ENCODE measurements around the gene SLC37A4. TPM values are rescaled to one million over a fixed set of nuclear protein-coding genes. Genes with fewer than 3 reads are reported as not detected.

The SLC37A4 gene
- polyA plus RNA-seq, 1 of the 3 experiments (the other 2 are of a cell fraction): 21.8 TPM

DNA sequence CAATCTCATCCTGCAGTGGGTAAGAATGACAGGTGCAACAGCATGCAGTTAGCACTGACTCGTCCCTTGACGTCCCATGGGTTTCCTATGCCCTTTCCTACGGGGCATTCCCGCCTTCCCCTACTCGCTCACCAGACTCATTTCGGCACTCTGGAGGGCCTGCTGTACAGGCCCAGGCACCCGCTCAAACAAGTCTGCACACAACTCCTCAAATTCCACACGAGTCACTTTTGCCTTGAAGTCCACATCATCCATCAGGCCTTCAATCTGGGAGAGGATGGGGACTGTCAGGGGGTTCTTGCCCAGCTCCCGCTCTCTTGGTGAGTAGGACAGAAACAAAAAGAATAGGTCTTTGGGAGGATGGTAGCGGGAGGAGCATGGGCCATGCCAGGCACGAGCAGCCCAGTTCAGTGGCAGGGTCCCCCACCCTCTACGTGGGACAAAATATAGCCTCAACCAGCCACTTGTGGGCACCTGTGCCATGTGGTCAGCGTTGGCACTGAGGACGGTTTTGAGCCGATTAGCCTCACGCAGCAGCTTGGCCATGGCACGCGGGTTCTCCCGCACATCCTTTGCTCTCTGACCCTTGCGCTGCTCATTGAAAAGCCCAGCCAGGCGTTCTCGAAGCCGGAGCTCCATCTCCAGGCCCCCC is 21.6 kb upstream of the SLC37A4 start:
- no peak overlapping the region for H3K4me3 ChIP-seq (ENCODE audit: low read depth in 2 of 2, low read length in 1 of 2)
- H3K27me3 ChIP-seq (ENCODE audit: insufficient read depth): no peaks in the 10 kb centered on the region
- TF ChIP-seq MXI1 (IDR thresholded peaks at IDR 0.05; ENCODE audit: low read depth, low read length): no peak
- no peak for TF ChIP-seq TAF1 (IDR thresholded peaks at IDR 0.05; ENCODE audit: borderline replicate concordance, low read depth, low read length)
- TF ChIP-seq REST (IDR thresholded peaks at IDR 0.05; ENCODE audit: low read depth, low read length): no peak
- TF ChIP-seq PBX3 (IDR thresholded peaks at IDR 0.05): no peak
- TF ChIP-seq MEF2A (IDR thresholded peaks at IDR 0.05; ENCODE audit: borderline replicate concordance, low read depth): no peak
- TF ChIP-seq MAX (IDR thresholded peaks at IDR 0.05; ENCODE audit: low read depth): no peak
- TF ChIP-seq FOXJ3 (CRISPR knock-in tag; IDR thresholded peaks at IDR 0.05): no peak
- no peak for TF ChIP-seq RCOR1 (IDR thresholded peaks at IDR 0.05; ENCODE audit: low read length)
- no peak for TF ChIP-seq CHD2 (IDR thresholded peaks at IDR 0.05; ENCODE audit: low read length, partially characterized antibody)
- TF ChIP-seq NRF1 (IDR thresholded peaks at IDR 0.05; ENCODE audit: low read depth, low read length): no peak
- no peak for TF ChIP-seq USF2 (IDR thresholded peaks at IDR 0.05; ENCODE audit: borderline replicate concordance, low read depth, low read length)
- TF ChIP-seq, protein P1, sequence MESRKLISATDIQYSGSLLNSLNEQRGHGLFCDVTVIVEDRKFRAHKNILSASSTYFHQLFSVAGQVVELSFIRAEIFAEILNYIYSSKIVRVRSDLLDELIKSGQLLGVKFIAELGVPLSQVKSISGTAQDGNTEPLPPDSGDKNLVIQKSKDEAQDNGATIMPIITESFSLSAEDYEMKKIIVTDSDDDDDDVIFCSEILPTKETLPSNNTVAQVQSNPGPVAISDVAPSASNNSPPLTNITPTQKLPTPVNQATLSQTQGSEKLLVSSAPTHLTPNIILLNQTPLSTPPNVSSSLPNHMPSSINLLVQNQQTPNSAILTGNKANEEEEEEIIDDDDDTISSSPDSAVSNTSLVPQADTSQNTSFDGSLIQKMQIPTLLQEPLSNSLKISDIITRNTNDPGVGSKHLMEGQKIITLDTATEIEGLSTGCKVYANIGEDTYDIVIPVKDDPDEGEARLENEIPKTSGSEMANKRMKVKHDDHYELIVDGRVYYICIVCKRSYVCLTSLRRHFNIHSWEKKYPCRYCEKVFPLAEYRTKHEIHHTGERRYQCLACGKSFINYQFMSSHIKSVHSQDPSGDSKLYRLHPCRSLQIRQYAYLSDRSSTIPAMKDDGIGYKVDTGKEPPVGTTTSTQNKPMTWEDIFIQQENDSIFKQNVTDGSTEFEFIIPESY (IDR thresholded peaks at IDR 0.05; ENCODE audit: borderline replicate concordance, low read depth): no peak
- peaks cover 27% of the 10 kb centered on the region for H3K79me2 ChIP-seq (ENCODE audit: insufficient read depth)
- no peaks in the 10 kb centered on the region for H3K9me3 ChIP-seq
- H3K9ac ChIP-seq: no peak overlapping the region
- no peaks in the 10 kb centered on the region for H4K20me1 ChIP-seq (ENCODE audit: insufficient read depth)
- no peak for DNase-seq
- no peak overlapping the region for H3K4me2 ChIP-seq
- CTCF ChIA-PET: interaction anchor here (1.4 kb wide), 1 partner anchor 22 kb away, joined by 5 read pairs; no protein-coding TSS in a partner anchor
- H3K27ac ChIP-seq (ENCODE audit: low read depth in 2 of 2, low read length in 1 of 2): no peak overlapping the region
- POLR2A ChIA-PET: interaction anchor here (1.2 kb wide), 1 partner anchor 10 kb away, joined by 4 read pairs; no protein-coding TSS in a partner anchor
- H3K4me1 ChIP-seq (ENCODE audit: control insufficient read depth in 1 of 2, insufficient read depth in 2 of 2, low read depth in 1 of 2, low read length in 1 of 2): peaks cover 8 to 14% of the 10 kb centered on the region in 2 experiments; a peak in 1 of 4 replicates
- no peak overlapping the region for H2AFZ ChIP-seq (ENCODE audit: low read depth)
- H3K36me3 ChIP-seq (replicated peaks in 1 of 2; ENCODE audit: control insufficient read depth in 1 of 2, insufficient read depth in 2 of 2, low read length in 1 of 2): peaks cover 39 to 75% of the 10 kb centered on the region in 2 experiments
- no peaks in the 10 kb centered on the region for H3K9me2 ChIP-seq
- WGBS (ENCODE audit: low lambda C conversion rate): 97% methylated on average over 20 of the region's 23 CpGs
- no peaks in the 10 kb centered on the region for H3F3A ChIP-seq (replicated peaks; ENCODE audit: insufficient read depth)
